Vagina (tissue), 2 donors: ENCODE results near the gene ZSCAN18.

ENCODE experiments used
- POLR2A ChIP-seq, 2 donors: fragments of 450-650 bp; IDR thresholded peaks; one replicate each; pipeline ENCODE4 v1.6.1; 2017; ENCODE audit warnings: antibody characterized with exemption in 2 of 2, mild to moderate bottlenecking in 2 of 2, moderate library complexity in 2 of 2
- TF ChIP-seq, protein P1 (sequence below), 3 experiments: fragments of 450-650 bp in 2 of 3; fragments of 200-600 bp in 1 of 3; sonication (generic) in 1 of 3; IDR thresholded peaks; one replicate each; pipeline ENCODE4 v1.5.1; 2017 to 2019; ENCODE audit warnings: antibody characterized with exemption in 3 of 3, mild to moderate bottlenecking in 2 of 3, moderate library complexity in 2 of 3

DNA sequence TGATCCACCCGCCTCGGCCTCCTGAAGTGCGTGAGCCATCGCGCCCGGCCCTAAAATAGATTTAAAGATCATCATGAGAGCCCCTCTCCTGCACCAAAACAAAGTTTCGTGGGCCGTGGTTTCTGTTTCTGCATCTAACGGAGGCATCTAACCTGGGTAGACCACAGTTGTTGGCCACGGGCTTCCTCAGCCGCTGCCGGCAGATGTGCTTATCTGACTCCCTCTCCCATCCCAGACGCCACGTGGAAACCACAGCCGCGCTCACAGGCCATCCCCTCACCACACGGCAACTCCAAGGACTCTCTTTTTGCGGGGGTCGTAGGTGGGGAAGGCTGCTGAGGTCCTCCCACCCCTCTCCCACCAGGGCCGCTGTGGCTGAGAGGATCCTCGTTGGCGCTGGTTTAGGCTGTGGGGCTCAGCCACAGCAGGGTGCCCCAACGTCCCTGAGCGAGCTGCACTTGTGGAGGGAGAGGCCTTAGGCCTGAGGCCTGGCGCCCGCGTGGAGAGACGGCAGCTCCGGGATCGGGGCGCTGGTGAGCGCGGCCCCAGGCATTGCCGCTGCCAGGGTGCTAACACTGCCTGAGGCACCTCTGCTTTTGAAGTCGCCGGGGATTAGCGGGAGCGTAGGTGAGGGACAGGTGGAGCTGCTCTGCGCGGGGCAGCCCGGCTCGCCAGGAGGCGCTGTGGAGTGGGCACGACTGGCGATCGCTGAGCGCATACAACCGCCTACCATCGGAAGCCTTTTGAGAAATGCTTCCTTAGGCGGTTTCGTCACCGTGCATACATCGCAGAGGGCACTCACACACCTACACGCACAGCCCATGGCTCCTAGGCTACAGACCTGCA is 55.3 kb downstream of the ZSCAN18 start:
- TF ChIP-seq, protein P1, sequence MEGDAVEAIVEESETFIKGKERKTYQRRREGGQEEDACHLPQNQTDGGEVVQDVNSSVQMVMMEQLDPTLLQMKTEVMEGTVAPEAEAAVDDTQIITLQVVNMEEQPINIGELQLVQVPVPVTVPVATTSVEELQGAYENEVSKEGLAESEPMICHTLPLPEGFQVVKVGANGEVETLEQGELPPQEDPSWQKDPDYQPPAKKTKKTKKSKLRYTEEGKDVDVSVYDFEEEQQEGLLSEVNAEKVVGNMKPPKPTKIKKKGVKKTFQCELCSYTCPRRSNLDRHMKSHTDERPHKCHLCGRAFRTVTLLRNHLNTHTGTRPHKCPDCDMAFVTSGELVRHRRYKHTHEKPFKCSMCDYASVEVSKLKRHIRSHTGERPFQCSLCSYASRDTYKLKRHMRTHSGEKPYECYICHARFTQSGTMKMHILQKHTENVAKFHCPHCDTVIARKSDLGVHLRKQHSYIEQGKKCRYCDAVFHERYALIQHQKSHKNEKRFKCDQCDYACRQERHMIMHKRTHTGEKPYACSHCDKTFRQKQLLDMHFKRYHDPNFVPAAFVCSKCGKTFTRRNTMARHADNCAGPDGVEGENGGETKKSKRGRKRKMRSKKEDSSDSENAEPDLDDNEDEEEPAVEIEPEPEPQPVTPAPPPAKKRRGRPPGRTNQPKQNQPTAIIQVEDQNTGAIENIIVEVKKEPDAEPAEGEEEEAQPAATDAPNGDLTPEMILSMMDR (IDR thresholded peaks at IDR 0.05) = no peak
- no peak for TF ChIP-seq POLR2A (IDR thresholded peaks at IDR 0.05)
